A549 (cell line): Measurements from ENCODE around the gene KRTDAP.

ENCODE experiments used
- HOXA7 ChIP-seq: fragments of 250-450 bp; sonication (Bioruptor Pico); IDR thresholded peaks from 2 replicates; pipeline ENCODE4 v1.5.0; 2020; ENCODE audit warnings: mild to moderate bottlenecking, moderate library complexity
- POLR2AphosphoS2 ChIP-seq: conservative IDR thresholded peaks from 2 replicates; pipeline ENCODE4 v1.6.1; 2012; ENCODE audit warnings: low read length, improper control_type of control experiment, inconsistent platforms
- ZC3H11A ChIP-seq: fragments of 450-650 bp; IDR thresholded peaks from 2 replicates; pipeline ENCODE4 v1.6.1; 2014; ENCODE audit warnings: antibody characterized with exemption, mild to moderate bottlenecking
- TF ChIP-seq, protein P1 (sequence below): fragments of 200-600 bp; sonication (generic); IDR thresholded peaks from 2 replicates; pipeline ENCODE4 v1.6.1; 2016; ENCODE audit warnings: antibody characterized with exemption, mild to moderate bottlenecking, moderate library complexity

DNA sequence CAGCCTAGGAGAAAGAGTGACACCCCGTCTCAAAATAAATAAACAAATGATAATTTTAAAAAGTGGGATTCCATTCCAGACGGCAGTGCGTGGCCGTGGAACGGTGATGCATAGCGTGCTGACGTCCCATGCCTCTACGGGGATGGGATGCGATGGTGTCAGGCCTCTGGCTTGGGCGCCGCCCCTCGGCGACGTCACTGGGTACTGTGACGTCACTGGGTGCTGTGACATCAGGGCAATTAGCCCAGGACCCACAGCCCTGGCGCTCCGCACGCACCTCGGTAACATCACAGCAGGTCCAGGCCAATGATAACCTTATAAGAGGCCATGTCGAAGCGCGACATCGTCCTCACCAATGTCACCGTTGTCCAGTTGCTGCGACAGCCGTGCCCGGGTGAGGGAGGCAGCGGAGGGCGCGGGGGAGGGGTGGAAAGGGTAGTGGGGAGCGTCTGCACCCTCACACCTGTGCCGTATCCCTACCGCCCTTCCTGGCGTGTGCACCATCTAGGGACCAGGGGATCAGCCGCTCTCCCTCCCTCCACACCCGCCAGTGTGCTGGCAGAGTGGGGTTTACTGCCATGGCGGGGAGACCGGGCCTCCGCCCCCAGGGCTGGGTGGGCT lies 43.0 kb upstream of the KRTDAP start, which contains the start of gene GAPDHS:
- TF ChIP-seq HOXA7 (CRISPR knock-in tag) (no peak), ZC3H11A (no peak), POLR2AphosphoS2 (no peak)
- TF ChIP-seq, protein P1, sequence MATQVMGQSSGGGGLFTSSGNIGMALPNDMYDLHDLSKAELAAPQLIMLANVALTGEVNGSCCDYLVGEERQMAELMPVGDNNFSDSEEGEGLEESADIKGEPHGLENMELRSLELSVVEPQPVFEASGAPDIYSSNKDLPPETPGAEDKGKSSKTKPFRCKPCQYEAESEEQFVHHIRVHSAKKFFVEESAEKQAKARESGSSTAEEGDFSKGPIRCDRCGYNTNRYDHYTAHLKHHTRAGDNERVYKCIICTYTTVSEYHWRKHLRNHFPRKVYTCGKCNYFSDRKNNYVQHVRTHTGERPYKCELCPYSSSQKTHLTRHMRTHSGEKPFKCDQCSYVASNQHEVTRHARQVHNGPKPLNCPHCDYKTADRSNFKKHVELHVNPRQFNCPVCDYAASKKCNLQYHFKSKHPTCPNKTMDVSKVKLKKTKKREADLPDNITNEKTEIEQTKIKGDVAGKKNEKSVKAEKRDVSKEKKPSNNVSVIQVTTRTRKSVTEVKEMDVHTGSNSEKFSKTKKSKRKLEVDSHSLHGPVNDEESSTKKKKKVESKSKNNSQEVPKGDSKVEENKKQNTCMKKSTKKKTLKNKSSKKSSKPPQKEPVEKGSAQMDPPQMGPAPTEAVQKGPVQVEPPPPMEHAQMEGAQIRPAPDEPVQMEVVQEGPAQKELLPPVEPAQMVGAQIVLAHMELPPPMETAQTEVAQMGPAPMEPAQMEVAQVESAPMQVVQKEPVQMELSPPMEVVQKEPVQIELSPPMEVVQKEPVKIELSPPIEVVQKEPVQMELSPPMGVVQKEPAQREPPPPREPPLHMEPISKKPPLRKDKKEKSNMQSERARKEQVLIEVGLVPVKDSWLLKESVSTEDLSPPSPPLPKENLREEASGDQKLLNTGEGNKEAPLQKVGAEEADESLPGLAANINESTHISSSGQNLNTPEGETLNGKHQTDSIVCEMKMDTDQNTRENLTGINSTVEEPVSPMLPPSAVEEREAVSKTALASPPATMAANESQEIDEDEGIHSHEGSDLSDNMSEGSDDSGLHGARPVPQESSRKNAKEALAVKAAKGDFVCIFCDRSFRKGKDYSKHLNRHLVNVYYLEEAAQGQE: no peak
